ENCODE data around the gene SPARC. TPM values are rescaled to one million over a fixed set of nuclear protein-coding genes. Genes with fewer than 3 reads are reported as not detected.

Gene SPARC
- total RNA-seq, 1 experiment from 2014 or later = 320 TPM

DNA sequence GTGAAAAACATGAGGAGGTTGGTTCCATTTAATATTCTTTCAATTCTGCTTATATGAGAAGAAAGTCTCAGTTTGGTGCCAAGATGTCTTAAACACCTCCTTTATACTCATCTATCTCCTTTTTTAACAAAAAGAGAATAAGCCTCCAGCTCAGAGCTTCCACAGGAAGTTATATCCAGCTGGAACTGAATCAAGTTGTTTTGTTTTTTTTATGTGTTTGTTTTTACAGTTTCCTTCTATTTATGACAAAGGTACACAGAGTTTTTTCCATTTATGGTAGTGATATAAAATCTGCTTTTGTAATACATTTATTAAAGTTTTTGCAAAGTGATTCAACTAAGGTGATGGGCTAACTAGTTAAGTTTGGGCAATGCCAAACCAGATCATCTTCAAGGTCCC is 10.4 kb downstream of the SPARC start:
- TF ChIP-seq, protein P1, sequence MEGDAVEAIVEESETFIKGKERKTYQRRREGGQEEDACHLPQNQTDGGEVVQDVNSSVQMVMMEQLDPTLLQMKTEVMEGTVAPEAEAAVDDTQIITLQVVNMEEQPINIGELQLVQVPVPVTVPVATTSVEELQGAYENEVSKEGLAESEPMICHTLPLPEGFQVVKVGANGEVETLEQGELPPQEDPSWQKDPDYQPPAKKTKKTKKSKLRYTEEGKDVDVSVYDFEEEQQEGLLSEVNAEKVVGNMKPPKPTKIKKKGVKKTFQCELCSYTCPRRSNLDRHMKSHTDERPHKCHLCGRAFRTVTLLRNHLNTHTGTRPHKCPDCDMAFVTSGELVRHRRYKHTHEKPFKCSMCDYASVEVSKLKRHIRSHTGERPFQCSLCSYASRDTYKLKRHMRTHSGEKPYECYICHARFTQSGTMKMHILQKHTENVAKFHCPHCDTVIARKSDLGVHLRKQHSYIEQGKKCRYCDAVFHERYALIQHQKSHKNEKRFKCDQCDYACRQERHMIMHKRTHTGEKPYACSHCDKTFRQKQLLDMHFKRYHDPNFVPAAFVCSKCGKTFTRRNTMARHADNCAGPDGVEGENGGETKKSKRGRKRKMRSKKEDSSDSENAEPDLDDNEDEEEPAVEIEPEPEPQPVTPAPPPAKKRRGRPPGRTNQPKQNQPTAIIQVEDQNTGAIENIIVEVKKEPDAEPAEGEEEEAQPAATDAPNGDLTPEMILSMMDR (conservative IDR thresholded peaks at IDR 0.05) = no peak
- Histone ChIP-seq H2BK5ac (ENCODE audit: insufficient read length, low read length) (no peak overlapping the region), H3K4me2 (ENCODE audit: insufficient read depth, insufficient read length, low read length) (no peak overlapping the region), H3T11ph (ENCODE audit: low read length) (no peak overlapping the region), H2BK12ac (ENCODE audit: insufficient read length, low read depth, low read length) (no peak overlapping the region), H2BK120ac (ENCODE audit: low read depth, low read length, poor library complexity, severe bottlenecking) (no peak overlapping the region), H2AK5ac (ENCODE audit: insufficient read length, low read length) (no peak overlapping the region), H3K9me3 (ENCODE audit: control insufficient read depth, low read depth, low read length) (no peaks in the 10 kb centered on the region), H3K79me2 (ENCODE audit: insufficient read depth, low read length) (no peaks in the 10 kb centered on the region), H2BK15ac (ENCODE audit: low read depth, low read length) (no peak overlapping the region), H3K56ac (ENCODE audit: insufficient read length, low read depth, low read length) (no peak overlapping the region), H3K4me1 (ENCODE audit: insufficient read depth, low read length) (peaks cover 11% of the 10 kb centered on the region; the same call in 1 of the 2 replicates), H3K23ac (ENCODE audit: insufficient read length, low read depth, low read length) (no peak overlapping the region), H3K23me2 (ENCODE audit: insufficient read length, low read depth, low read length, poor library complexity, severe bottlenecking) (no peaks in the 10 kb centered on the region), H3K27ac (ENCODE audit: insufficient read length, low read depth, low read length) (no peak overlapping the region), H3K9ac (ENCODE audit: extremely low read depth, insufficient read length, low read length) (no peak overlapping the region), H3K27me3 (ENCODE audit: insufficient read depth, low read length) (no peaks in the 10 kb centered on the region), H4K91ac (ENCODE audit: insufficient read length, low read depth, low read length) (no peak overlapping the region), H3K79me1 (ENCODE audit: insufficient read depth, low read depth, low read length, poor library complexity, severe bottlenecking) (no peaks in the 10 kb centered on the region), H4K5ac (ENCODE audit: insufficient read length, low read depth, low read length) (no peak overlapping the region), H4K8ac (replicated peaks; ENCODE audit: insufficient read length, low read depth, low read length) (no peak overlapping the region), H3K18ac (ENCODE audit: insufficient read length, low read depth, low read length) (no peak overlapping the region), H4K20me1 (ENCODE audit: control insufficient read depth, insufficient read depth, insufficient read length) (no peaks in the 10 kb centered on the region), H2AFZ (ENCODE audit: low read length) (no peak overlapping the region), H3K4ac (ENCODE audit: low read depth, low read length) (no peak overlapping the region), H3K14ac (ENCODE audit: insufficient read depth, low read length) (no peak overlapping the region), H2BK20ac (ENCODE audit: low read depth, low read length, poor library complexity, severe bottlenecking) (no peak overlapping the region)
- no peaks in the 10 kb centered on the region for H3K9me3 Mint-ChIP-seq
- peak overlapping the region in 1 of 2 experiments; percentile 5; a peak in 1 of 5 replicates for H3K4me3 Mint-ChIP-seq
- peak overlapping the region; percentile 68 to 94 (median 84); a peak in 5 of 7 replicates for H3K27ac Mint-ChIP-seq
- peaks cover 23 to 40% (median 37%) of the 10 kb centered on the region in 3 experiments; a peak in 6 of 7 replicates for H3K36me3 Mint-ChIP-seq (ENCODE audit: insufficient read depth in 1 of 3, low read depth in 3 of 3)
- DNase-seq = no peak
- H3K27me3 Mint-ChIP-seq (ENCODE audit: low read depth) = no peaks in the 10 kb centered on the region
- peaks cover 43 to 46% of the 10 kb centered on the region in 2 experiments for H3K4me1 Mint-ChIP-seq

All from H9 (cell line).